GM21526 (cell line): Measurements from ENCODE around the gene MGME1.
A peak's percentile ranks its signal among the peaks of the same experiment; 100 is the strongest.
"Not testable (repeated sequence)": the region's sequence is repeated elsewhere in the genome, so short reads cannot be mapped to it uniquely, and the experiment has no call there.

ENCODE experiments used
- ATAC-seq: cut with Tn5 transposase; IDR thresholded peaks from one replicate; pipeline ENCODE4 v1.9.1; 2021; ENCODE audit warnings: moderate library complexity; ENCODE audit not compliant: unreplicated experiment, low FRiP score

Gene MGME1

GRCh38 chr20:17959257-17959627 lies 9.6 kb upstream of the MGME1 start:
- ATAC-seq, result no peak

- ATAC-seq, result not testable (repeated sequence)
These were observed 8.4 kb upstream of the MGME1 start for GRCh38 chr20:17960400-17960885.

DNA sequence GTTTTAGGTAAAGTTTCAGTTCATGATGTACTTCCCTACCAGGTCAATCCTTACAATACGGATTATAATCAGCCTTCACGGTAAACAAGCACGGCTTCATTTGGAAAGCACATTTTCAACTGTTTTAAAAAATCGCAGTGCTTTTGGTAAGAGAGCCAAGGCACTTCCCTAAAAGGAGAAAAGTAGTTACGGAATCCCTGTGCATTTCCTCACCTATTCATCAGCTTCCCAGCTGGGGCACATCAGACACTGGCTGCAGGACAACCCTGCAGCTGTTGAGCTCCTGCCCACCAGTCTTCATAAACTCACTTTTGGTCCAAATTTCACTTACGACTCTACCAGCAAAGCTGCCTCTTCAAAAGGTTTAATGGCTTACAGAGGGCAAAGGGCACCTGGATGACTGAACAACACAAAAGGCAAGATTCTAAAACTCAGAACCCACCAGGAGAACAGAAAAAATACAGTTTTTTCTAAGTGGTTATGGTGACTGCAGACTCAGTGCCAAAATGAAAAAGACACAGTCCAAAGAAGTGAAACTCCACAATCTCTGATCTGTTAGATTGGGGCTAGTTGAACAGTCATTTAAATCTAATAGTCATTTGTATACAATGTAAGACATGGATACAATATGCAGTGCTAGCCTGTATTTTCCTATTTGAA lies 7.8 kb upstream of the MGME1 start:
- ATAC-seq, result no peak

DNA sequence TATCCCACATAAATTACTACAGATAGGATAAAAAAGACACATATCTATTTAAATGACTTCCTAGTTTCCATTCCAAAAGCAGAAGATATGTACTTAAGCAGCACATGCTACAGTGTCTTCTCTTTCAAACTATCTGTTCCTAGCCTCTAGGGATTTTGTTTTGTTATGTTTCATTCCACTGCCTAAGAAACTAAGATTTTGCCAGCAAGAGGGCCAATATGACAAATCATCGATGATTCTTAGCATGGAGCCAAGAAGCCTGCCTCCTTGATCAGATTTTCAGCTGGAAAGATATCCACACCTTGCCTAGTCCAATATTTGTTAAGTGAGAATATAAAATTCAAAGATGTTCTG lies 7.3 kb upstream of the MGME1 start:
- no peak for ATAC-seq

- no peak for ATAC-seq
These were observed 5.5 kb upstream of the MGME1 start for GRCh38 chr20:17963114-17963897.

GRCh38 chr20:17964073-17964472 lies 4.7 kb upstream of the MGME1 start:
- no peak for ATAC-seq

GRCh38 chr20:17964632-17965031 lies 4.2 kb upstream of the MGME1 start:
- no peak for ATAC-seq

GRCh38 chr20:17965042-17965697 lies 3.6 kb upstream of the MGME1 start:
- no peak for ATAC-seq

DNA sequence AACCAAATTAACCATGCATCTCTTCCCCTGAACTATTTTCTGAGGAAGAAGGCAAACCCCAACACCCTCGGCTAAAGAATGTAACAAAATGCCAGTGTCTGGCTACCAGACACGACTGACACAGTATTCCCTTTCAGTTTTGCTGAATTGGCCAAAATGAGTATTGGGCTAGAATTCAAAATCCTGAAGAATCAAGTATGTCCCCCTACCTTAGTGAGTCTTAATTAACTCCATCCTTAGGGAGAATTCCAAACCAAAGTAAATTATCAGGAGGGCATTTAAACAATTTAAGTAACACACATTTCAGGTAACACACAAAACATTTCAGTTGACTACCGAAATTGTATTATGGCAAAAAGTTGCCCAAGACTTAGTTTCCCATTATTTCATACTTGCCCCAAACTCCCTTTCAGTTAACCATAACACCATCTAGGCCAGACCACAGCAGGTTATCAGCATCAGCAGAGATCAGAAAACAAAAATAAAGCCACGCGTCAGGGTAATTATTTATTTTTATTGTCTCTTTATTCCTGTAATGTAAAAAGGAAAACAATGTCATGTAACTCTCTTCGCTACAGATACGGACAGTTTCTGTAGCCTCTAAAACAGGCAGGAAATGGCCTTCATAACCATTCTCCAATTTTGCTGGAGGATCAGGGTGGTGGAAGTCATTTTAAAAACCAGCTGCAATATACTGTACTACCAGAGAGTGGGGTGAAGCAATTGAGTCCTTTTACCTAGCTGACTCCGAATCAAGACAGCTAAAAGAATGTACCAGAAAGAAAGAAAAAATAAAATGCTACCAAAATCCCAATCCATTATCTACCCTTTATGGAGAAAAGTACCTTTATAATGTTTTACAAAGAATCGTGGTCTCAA lies 2.1 kb upstream of the MGME1 start:
- ATAC-seq, result no peak

DNA sequence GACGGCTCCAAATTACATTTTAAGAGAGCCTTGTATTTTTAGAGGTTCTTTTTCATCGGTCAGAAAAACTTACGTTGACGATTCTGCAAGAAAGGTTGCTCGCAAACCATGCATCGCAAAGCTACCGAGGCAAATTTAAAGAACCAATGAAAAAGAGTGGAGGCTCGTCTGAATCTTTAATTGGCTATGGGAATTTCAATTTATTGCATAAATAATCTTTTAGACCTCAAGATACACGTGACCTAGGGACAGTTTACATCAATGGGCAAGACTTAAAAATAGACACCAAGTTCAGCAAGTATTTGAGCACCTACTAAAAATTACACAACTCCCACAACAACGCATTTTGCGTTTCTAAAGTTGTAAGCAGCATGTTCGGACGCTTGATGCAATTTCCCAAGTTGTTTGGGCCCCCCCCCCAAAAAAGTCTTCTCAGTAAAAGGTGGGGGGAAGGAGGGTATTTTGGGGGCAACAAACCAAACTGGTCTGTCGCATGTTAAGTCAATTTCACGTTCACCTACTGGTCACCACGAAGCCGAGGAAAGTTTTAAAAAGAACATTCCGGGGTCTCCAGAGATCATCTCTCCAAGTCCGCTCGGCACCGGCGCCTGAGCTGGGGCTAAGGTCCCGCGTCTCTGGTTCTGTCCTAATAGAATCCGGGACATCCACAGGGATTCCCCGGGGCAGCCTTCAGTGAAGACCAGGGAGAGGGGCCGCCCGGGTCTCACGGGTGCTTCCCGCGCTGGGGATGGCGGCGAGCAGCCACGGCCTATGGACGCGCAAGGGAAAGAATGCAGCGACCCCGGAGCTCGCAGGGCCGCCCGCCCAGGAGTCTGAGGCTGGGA lies 1.1 kb upstream of the MGME1 start:
- ATAC-seq, result peak; percentile 0

- ATAC-seq, result peak; percentile 6
These were observed 563 bp downstream of the MGME1 start for GRCh38 chr20:17969278-17969883.

GRCh38 chr20:17969884-17970409 lies 1.1 kb downstream of the MGME1 start:
- no peak for ATAC-seq

GRCh38 chr20:17971300-17972013 lies 2.6 kb downstream of the MGME1 start:
- ATAC-seq, result no peak

- no peak for ATAC-seq
These were observed 3.3 kb downstream of the MGME1 start for GRCh38 chr20:17972121-17972520.

GRCh38 chr20:17976305-17976704 lies 7.5 kb downstream of the MGME1 start:
- ATAC-seq, result no peak

DNA sequence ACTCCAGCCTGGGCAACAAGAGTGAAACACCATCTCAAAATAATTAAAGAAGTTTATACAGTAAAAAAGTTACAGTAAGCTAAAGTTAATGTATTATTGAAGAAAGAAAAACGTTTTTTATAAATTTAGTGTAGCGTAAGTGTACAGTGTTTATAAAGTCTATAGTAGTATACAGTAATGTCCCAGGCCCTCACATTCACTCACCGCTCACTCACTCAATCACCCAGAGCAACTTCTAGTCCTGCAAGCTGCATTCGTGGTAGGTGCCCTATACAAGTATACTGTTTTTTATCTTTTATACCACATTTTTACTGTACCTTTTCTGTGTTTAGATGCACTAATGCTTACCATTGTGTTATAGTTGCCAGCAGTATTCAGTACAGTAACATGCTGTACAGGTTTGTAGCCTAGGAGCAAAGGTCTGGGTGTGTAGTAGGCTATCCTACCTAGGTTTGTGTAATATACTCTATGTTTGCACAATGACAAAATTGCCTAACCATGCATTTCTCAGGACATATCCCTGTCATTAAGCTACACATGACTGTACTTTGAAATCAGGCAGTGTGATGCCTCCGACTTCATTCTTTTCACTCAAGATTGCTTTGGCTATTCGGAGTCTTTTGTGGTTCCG lies 16.7 kb downstream of the MGME1 start:
- ATAC-seq, result no peak

- ATAC-seq, result no peak
These were observed 19.2 kb downstream of the MGME1 start for GRCh38 chr20:17987988-17988387.
